Stimulated activated CD4-positive, alpha-beta T cell treated with anti-CD3 and anti-CD28 coated beads, Interleukin-12 subunit alpha, Interleukin-12 subunit beta, amount 100 ng/mL, for 24 hours (primary cell): ENCODE measurements around the gene TTN.
"Not testable (repeated sequence)": the region's sequence is repeated elsewhere in the genome, so short reads cannot be mapped to it uniquely, and the experiment has no call there.

Source experiments
- DNase-seq, 2 experiments: peaks; one replicate each; pipeline ENCODE4 v3.0.0-alpha.2; 2020; ENCODE audit warnings: low read depth in 2 of 2

The TTN gene

GRCh38 chr2:178658480-178658879, 148.7 kb downstream of the TTN start:
- DNase-seq = not testable (repeated sequence)

- no peak for DNase-seq
These were observed 156.7 kb downstream of the TTN start for GRCh38 chr2:178650554-178650953.

GRCh38 chr2:178644919-178645318, 162.3 kb downstream of the TTN start:
- no peak for DNase-seq

GRCh38 chr2:178641498-178641897, 165.7 kb downstream of the TTN start:
- no peak for DNase-seq

- no peak for DNase-seq
These were observed 171.3 kb downstream of the TTN start for GRCh38 chr2:178635897-178636296.

- no peak for DNase-seq
These were observed 174.5 kb downstream of the TTN start for GRCh38 chr2:178632729-178633128.

GRCh38 chr2:178630581-178630980, 176.6 kb downstream of the TTN start:
- no peak for DNase-seq

- DNase-seq = no peak
These were observed 177.8 kb downstream of the TTN start for GRCh38 chr2:178629463-178629862.

- DNase-seq = no peak
These were observed 178.6 kb downstream of the TTN start for GRCh38 chr2:178628605-178629004.

GRCh38 chr2:178627401-178627800, 179.8 kb downstream of the TTN start:
- no peak for DNase-seq

- DNase-seq = no peak
These were observed 191.3 kb downstream of the TTN start for GRCh38 chr2:178615969-178616368.

- no peak for DNase-seq
These were observed 204.3 kb downstream of the TTN start for GRCh38 chr2:178602901-178603300.

- DNase-seq = no peak
These were observed 214.6 kb downstream of the TTN start for GRCh38 chr2:178592655-178593054.

GRCh38 chr2:178589335-178589734, 217.9 kb downstream of the TTN start:
- DNase-seq = no peak

GRCh38 chr2:178584666-178585065, 222.6 kb downstream of the TTN start:
- no peak for DNase-seq

- no peak for DNase-seq
These were observed 228.2 kb downstream of the TTN start for GRCh38 chr2:178579006-178579405.

- no peak for DNase-seq
These were observed 232.4 kb downstream of the TTN start for GRCh38 chr2:178574789-178575188.

- DNase-seq = no peak
These were observed 239.0 kb downstream of the TTN start for GRCh38 chr2:178568227-178568626.

- no peak for DNase-seq
These were observed 254.2 kb downstream of the TTN start for GRCh38 chr2:178553047-178553446.

GRCh38 chr2:178550352-178550751, 256.9 kb downstream of the TTN start:
- no peak for DNase-seq

GRCh38 chr2:178542569-178542968, 264.7 kb downstream of the TTN start:
- no peak for DNase-seq

GRCh38 chr2:178542161-178542560, 265.1 kb downstream of the TTN start:
- DNase-seq = no peak

- no peak for DNase-seq
These were observed 271.2 kb downstream of the TTN start for GRCh38 chr2:178536037-178536436.

GRCh38 chr2:178531168-178531567, 276.1 kb downstream of the TTN start:
- no peak for DNase-seq
